HL-60 (cell line): Measurements from ENCODE around the gene CEP63.
A peak's percentile ranks its signal among the peaks of the same experiment; 100 is the strongest.

Experiments used
- DNase-seq, 2 experiments: peaks; one replicate each; pipeline ENCODE4 v3.0.0-alpha.2; 2010 to 2020; ENCODE audit warnings: low read depth in 1 of 2, low spot score in 1 of 2
- H3K27ac ChIP-seq: fragments of 250-450 bp; sonication (Bioruptor Pico); replicated peaks from 2 replicates; pipeline ENCODE4 v1.5.1; 2020; ENCODE audit warnings: mild to moderate bottlenecking, moderate library complexity
- H3K27me3 ChIP-seq: fragments of 250-450 bp; sonication (Bioruptor Pico); 2 replicates; pipeline ENCODE4 v1.5.1; 2021; ENCODE audit warnings: mild to moderate bottlenecking, moderate library complexity; ENCODE audit not compliant: insufficient read depth, poor library complexity, severe bottlenecking
- H3K4me3 ChIP-seq: replicated peaks from 2 replicates; pipeline ENCODE4 v1.5.1; 2011; ENCODE audit warnings: mild to moderate bottlenecking, control low read depth, low read length; ENCODE audit not compliant: insufficient read depth
- GABPA ChIP-seq: IDR thresholded peaks from 2 replicates; pipeline ENCODE4 v1.6.1; 2012; ENCODE audit warnings: low read depth
- POLR2AphosphoS5 ChIP-seq: IDR thresholded peaks from 2 replicates; pipeline ENCODE4 v1.6.1; 2012; ENCODE audit warnings: low read depth
- SPI1 ChIP-seq: IDR thresholded peaks from 2 replicates; pipeline ENCODE4 v1.6.1; 2012; ENCODE audit warnings: low read depth, mild to moderate bottlenecking, borderline replicate concordance
- long read RNA-seq: library from polyadenylated mRNA; unstranded; transcript quantifications from one replicate; pipeline ENCODE4 v2.0.0, GENCODE V29; 2020
- TF ChIP-seq, protein P1 (sequence below): IDR thresholded peaks from one replicate; pipeline ENCODE4 v1.5.1; 2011; ENCODE audit warnings: low read length, control low read depth, inconsistent platforms; ENCODE audit not compliant: insufficient read depth
- TF ChIP-seq, protein P2 (sequence below): IDR thresholded peaks from 2 replicates; pipeline ENCODE4 v1.6.1; 2012; ENCODE audit warnings: low read depth; ENCODE audit not compliant: insufficient replicate concordance

CEP63 gene
- long read RNA-seq, partial matches to known transcripts: 44 of 101 reads
- long read RNA-seq, other reads (novel, unspliced or antisense): 51 of 101 reads

DNA sequence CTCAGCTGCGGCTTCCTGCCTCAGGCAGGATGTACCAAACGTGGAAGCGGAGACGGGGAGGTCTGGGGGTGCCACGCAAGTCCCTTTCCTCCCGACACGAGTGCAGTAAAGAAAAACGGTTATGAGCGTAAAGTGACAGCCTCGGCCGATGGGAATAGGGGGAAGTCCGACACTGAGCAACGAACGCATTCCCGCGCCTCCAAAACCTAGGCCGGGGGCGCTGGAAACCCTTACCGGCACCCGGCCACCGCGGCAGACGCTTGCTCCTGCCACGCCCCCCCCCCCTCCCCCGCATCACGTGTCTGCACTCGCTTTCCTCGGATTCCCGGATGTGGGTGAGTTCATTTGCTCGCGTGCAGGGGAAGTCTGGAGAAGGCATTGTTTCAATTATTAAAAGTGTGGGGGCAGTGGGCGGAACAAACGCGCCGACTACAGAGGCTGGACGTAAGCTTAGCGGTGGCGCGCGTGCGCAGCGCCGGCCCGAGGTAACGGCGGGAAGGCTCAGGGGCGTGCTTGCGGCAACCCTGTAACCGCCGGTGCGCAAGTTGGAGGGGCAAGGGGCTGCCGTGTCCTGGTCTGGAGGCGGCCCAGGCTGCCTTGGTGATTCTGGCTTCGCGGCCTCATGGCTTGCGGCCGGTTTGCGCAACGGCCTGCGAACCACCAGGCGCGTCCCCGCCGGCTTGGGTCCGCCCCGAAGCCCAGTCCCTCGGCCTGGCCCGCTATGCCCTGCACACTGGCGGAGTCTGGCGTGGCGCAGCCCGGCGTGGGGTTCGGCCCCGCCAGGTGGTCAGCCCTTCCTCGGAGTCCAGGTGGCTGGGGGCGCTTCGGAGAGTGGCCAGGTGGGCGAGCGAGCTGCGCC is at the start of gene CEP63, which contains the start of gene ANAPC13:
CEP63 (plus strand) TSS at position 340 of the 859 bp plus-strand sequence. CDS start 9,264 bp downstream, outside the sequence.
ANAPC13 (minus strand) TSS at position 268 of the 859 bp plus-strand sequence. CDS start 3,081 bp downstream, outside the sequence.
- TF ChIP-seq GABPA: peak; percentile 58; the same call in 1 of the 2 replicates
- TF ChIP-seq POLR2AphosphoS5: peak; percentile 73
- TF ChIP-seq SPI1: peak; percentile 65; the same call in 1 of the 2 replicates
- TF ChIP-seq, protein P1, sequence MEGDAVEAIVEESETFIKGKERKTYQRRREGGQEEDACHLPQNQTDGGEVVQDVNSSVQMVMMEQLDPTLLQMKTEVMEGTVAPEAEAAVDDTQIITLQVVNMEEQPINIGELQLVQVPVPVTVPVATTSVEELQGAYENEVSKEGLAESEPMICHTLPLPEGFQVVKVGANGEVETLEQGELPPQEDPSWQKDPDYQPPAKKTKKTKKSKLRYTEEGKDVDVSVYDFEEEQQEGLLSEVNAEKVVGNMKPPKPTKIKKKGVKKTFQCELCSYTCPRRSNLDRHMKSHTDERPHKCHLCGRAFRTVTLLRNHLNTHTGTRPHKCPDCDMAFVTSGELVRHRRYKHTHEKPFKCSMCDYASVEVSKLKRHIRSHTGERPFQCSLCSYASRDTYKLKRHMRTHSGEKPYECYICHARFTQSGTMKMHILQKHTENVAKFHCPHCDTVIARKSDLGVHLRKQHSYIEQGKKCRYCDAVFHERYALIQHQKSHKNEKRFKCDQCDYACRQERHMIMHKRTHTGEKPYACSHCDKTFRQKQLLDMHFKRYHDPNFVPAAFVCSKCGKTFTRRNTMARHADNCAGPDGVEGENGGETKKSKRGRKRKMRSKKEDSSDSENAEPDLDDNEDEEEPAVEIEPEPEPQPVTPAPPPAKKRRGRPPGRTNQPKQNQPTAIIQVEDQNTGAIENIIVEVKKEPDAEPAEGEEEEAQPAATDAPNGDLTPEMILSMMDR: no peak
- TF ChIP-seq, protein P2, sequence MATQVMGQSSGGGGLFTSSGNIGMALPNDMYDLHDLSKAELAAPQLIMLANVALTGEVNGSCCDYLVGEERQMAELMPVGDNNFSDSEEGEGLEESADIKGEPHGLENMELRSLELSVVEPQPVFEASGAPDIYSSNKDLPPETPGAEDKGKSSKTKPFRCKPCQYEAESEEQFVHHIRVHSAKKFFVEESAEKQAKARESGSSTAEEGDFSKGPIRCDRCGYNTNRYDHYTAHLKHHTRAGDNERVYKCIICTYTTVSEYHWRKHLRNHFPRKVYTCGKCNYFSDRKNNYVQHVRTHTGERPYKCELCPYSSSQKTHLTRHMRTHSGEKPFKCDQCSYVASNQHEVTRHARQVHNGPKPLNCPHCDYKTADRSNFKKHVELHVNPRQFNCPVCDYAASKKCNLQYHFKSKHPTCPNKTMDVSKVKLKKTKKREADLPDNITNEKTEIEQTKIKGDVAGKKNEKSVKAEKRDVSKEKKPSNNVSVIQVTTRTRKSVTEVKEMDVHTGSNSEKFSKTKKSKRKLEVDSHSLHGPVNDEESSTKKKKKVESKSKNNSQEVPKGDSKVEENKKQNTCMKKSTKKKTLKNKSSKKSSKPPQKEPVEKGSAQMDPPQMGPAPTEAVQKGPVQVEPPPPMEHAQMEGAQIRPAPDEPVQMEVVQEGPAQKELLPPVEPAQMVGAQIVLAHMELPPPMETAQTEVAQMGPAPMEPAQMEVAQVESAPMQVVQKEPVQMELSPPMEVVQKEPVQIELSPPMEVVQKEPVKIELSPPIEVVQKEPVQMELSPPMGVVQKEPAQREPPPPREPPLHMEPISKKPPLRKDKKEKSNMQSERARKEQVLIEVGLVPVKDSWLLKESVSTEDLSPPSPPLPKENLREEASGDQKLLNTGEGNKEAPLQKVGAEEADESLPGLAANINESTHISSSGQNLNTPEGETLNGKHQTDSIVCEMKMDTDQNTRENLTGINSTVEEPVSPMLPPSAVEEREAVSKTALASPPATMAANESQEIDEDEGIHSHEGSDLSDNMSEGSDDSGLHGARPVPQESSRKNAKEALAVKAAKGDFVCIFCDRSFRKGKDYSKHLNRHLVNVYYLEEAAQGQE: peak; percentile 25
- no peaks in the 10 kb centered on the region for H3K27me3 ChIP-seq
- peak within 1 kb of the TSS; percentile 78 for H3K4me3 ChIP-seq
- peak within 1 kb of the TSS; percentile 99 for H3K27ac ChIP-seq
- peak; percentile 98 to 99 for DNase-seq

DNA sequence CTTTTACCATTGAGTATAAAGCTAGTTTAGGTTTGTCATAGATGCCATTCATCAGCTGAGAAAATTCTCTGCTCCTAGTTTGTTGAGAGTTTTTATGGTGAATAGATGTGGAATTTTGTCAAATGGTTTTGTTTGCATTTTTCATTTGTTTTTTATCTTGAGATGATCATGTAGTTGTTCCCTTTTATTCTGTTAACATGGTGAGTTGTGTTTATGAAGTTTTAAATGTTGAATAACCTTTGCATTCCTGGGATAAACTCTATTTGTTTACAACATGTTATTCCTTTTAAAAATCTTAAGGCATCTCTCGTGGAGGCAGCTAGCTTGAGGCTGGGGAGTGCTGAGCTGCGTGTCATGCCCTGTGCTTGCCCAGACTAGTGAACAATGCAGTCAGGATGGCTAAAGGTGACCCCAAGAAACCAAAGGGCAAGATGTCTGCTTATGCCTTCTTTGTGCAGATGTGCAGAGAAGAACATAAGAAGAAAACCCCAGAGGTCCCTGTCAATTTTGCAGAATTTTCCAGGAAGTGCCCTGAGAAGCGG is 48.6 kb upstream of the CEP63 start:
- TF ChIP-seq POLR2AphosphoS5: no peak
- no peak for TF ChIP-seq SPI1
- TF ChIP-seq, protein P2: no peak
- TF ChIP-seq GABPA: no peak
- TF ChIP-seq, protein P1: no peak
- no peak for DNase-seq
- Histone ChIP-seq H3K27ac (no peak overlapping the region), H3K27me3 (no peaks in the 10 kb centered on the region), H3K4me3 (no peak overlapping the region)

DNA sequence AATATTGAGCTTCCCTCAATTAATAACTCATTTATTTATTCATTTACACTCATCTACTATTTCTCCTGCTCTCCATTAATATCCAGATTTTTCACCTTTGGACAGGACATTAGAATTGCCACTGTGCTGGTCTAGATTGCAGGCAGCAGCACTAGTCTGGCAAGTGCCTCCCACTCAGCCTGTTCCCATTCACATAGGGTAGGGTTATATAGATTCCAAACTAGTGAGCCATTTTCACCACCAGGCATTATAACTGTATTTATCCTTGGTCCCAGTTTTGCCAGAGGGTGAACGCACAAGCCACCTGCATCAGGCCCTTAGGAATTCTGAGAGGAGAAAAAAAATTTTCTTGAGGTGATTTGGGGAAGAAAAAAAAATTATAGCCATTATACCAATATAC is 44.5 kb upstream of the CEP63 start:
- Histone ChIP-seq H3K27ac (no peak overlapping the region), H3K27me3 (no peaks in the 10 kb centered on the region), H3K4me3 (no peak overlapping the region)
- TF ChIP-seq, protein P1: no peak
- TF ChIP-seq POLR2AphosphoS5: no peak
- TF ChIP-seq, protein P2: no peak
- no peak for DNase-seq
